Measurements from ENCODE around the gene IL15. TPM values are rescaled to one million over a fixed set of nuclear protein-coding genes. Genes with fewer than 3 reads are reported as not detected.

The IL15 gene
- total RNA-seq, 1 donor from 2014 or later = 1.3 TPM

- peaks cover 14% of the 10 kb centered on the region for H3K9me3 Mint-ChIP-seq (ENCODE audit: low read depth)
- no peak overlapping the region for H3K4me3 Mint-ChIP-seq (ENCODE audit: unreplicated experiment)
- peaks cover 15% of the 10 kb centered on the region for H3K4me1 Mint-ChIP-seq (ENCODE audit: low read depth)
- H3K36me3 Mint-ChIP-seq (ENCODE audit: low read depth) = peaks cover 8% of the 10 kb centered on the region
- no peak for DNase-seq (ENCODE audit: low spot score)
- TF ChIP-seq CTCF (IDR thresholded peaks at IDR 0.05) = peak; percentile 87
- H3K27ac Mint-ChIP-seq (ENCODE audit: unreplicated experiment) = no peak overlapping the region
- H3K27me3 Mint-ChIP-seq (ENCODE audit: low read depth) = no peaks in the 10 kb centered on the region
Measured at GRCh38 chr4:141711211-141711610, 74.8 kb downstream of the IL15 start.

DNA sequence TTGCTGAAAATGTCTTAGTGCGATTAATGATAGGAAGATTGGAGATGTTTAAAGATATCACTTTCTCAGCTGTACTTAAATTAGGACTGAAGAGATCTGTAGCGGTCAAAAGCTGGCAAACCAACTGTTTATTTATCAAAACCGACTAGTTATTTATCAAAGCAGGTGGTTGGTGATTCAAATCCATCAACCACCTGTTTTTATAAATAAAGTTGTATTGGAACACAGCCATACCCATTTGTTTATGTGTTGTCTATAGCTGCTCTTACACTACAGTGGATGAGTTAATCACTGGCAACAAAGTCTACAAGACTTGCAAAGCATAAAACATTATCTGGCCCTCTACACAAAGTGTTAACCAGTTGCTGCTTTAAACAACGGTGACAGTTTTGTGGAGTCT, 76.8 kb downstream of the IL15 start:
- Mint-ChIP-seq H3K4me1 (ENCODE audit: low read depth) (peaks cover 15% of the 10 kb centered on the region), H3K27me3 (ENCODE audit: low read depth) (no peaks in the 10 kb centered on the region), H3K9me3 (ENCODE audit: low read depth) (peaks cover 2% of the 10 kb centered on the region), H3K36me3 (ENCODE audit: low read depth) (no peaks in the 10 kb centered on the region), H3K4me3 (ENCODE audit: unreplicated experiment) (no peak overlapping the region), H3K27ac (ENCODE audit: unreplicated experiment) (no peak overlapping the region)
- TF ChIP-seq CTCF (IDR thresholded peaks at IDR 0.05) = no peak
- DNase-seq (ENCODE audit: low spot score) = no peak

DNA sequence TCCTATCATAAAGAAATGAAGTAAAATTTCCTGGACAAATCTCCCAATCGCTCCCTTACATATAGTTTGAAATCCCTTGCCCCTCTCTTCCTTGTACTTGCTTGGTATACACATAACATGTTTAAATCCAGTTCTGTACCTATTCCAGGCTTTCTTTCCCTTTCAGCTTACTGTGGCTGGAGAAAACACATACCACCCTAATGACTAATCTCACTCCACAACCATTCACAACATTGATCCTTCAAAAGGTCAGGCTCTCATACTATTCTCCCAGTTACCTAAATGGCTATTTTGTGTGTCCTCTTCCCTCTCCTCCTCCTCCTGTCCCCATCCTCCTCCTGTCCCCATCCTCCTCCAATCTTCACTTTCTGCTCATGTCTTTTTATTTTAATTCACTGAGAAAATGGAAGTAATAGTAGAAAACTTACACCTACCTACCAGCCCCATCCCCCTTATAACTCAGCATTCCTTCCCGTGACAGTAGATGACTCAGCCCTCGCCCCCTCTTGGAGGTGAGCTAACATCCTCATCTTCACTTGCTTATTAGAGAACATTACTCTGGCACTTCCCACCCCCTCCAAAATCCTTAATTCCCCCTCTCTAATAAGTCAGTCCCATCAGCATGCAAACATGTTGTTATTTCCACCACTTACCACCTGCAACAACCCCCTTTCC, 77.5 kb downstream of the IL15 start:
- peaks cover 15% of the 10 kb centered on the region for H3K4me1 Mint-ChIP-seq (ENCODE audit: low read depth)
- H3K36me3 Mint-ChIP-seq (ENCODE audit: low read depth) = no peaks in the 10 kb centered on the region
- no peak for DNase-seq (ENCODE audit: low spot score)
- H3K4me3 Mint-ChIP-seq (ENCODE audit: unreplicated experiment) = no peak overlapping the region
- H3K27me3 Mint-ChIP-seq (ENCODE audit: low read depth) = no peaks in the 10 kb centered on the region
- peaks cover 2% of the 10 kb centered on the region for H3K9me3 Mint-ChIP-seq (ENCODE audit: low read depth)
- TF ChIP-seq CTCF (IDR thresholded peaks at IDR 0.05) = no peak
- no peak overlapping the region for H3K27ac Mint-ChIP-seq (ENCODE audit: unreplicated experiment)

- H3K36me3 Mint-ChIP-seq (ENCODE audit: low read depth) = peaks cover 1% of the 10 kb centered on the region
- no peak for TF ChIP-seq CTCF (IDR thresholded peaks at IDR 0.05)
- H3K27me3 Mint-ChIP-seq (ENCODE audit: low read depth) = peaks cover 2% of the 10 kb centered on the region
- H3K27ac Mint-ChIP-seq (ENCODE audit: unreplicated experiment) = no peak overlapping the region
- H3K4me1 Mint-ChIP-seq (ENCODE audit: low read depth) = peaks cover 4% of the 10 kb centered on the region
- H3K4me3 Mint-ChIP-seq (ENCODE audit: unreplicated experiment) = no peak overlapping the region
- H3K9me3 Mint-ChIP-seq (ENCODE audit: low read depth) = peaks cover 2% of the 10 kb centered on the region
- no peak for DNase-seq (ENCODE audit: low spot score)
Measured at GRCh38 chr4:141719585-141719984, 83.2 kb downstream of the IL15 start.

- Mint-ChIP-seq H3K27me3 (ENCODE audit: low read depth) (peaks cover 2% of the 10 kb centered on the region), H3K36me3 (ENCODE audit: low read depth) (peaks cover 1% of the 10 kb centered on the region), H3K4me3 (ENCODE audit: unreplicated experiment) (no peak overlapping the region), H3K27ac (ENCODE audit: unreplicated experiment) (no peak overlapping the region), H3K4me1 (ENCODE audit: low read depth) (no peaks in the 10 kb centered on the region), H3K9me3 (ENCODE audit: low read depth) (peaks cover 2% of the 10 kb centered on the region)
- no peak for TF ChIP-seq CTCF (IDR thresholded peaks at IDR 0.05)
- no peak for DNase-seq (ENCODE audit: low spot score)
Measured at GRCh38 chr4:141721174-141721573, 84.8 kb downstream of the IL15 start.
